CD4-positive, alpha-beta T cell treated with Interleukin-1 beta for 1 hour (primary cell): ENCODE measurements around the gene SF3B3.
A peak's percentile ranks its signal among the peaks of the same experiment; 100 is the strongest.
"Not testable (repeated sequence)": the region's sequence is repeated elsewhere in the genome, so short reads cannot be mapped to it uniquely, and the experiment has no call there.

Experiments used
- DNase-seq, 2 donors: peaks; one replicate each; pipeline ENCODE4 v3.0.0-alpha.2; 2020 to 2022

SF3B3 gene

GRCh38 chr16:70512456-70512855 lies 11.2 kb upstream of the SF3B3 start:
- no peak for DNase-seq

GRCh38 chr16:70520612-70521297 lies 2.9 kb upstream of the SF3B3 start:
- peak in 1 of 2 donors; percentile 43 for DNase-seq

GRCh38 chr16:70522216-70523075 lies 1.2 kb upstream of the SF3B3 start:
- peak in 1 of 2 donors; percentile 20 for DNase-seq

- peak; percentile 91 to 92 for DNase-seq
Measured at GRCh38 chr16:70523076-70523742, 407 bp upstream of the SF3B3 start, which contains the start of gene COG4. TSS of gene COG4 (minus strand) at chr16:70523554. CDS start at chr16:70523543, 11 bp downstream.

GRCh38 chr16:70524399-70524825 lies 796 bp downstream of the SF3B3 start:
- DNase-seq: peak; percentile 39 to 51

GRCh38 chr16:70526403-70526802 lies 2.8 kb downstream of the SF3B3 start:
- no peak for DNase-seq

- DNase-seq: no peak
Measured at GRCh38 chr16:70527315-70527996, 3.8 kb downstream of the SF3B3 start.

GRCh38 chr16:70529051-70529777 lies 5.6 kb downstream of the SF3B3 start:
- DNase-seq: peak in 1 of 2 donors; percentile 51

- not testable (repeated sequence) for DNase-seq
Measured at GRCh38 chr16:70529954-70530353, 6.3 kb downstream of the SF3B3 start.

- no peak for DNase-seq
Measured at GRCh38 chr16:70534971-70535370, 11.4 kb downstream of the SF3B3 start.

- DNase-seq: no peak
Measured at GRCh38 chr16:70540994-70541393, 17.4 kb downstream of the SF3B3 start.

GRCh38 chr16:70544548-70544947 lies 20.9 kb downstream of the SF3B3 start:
- DNase-seq: no peak

- DNase-seq: no peak
Measured at GRCh38 chr16:70548936-70549335, 25.3 kb downstream of the SF3B3 start.

- no peak for DNase-seq
Measured at GRCh38 chr16:70550082-70550481, 26.5 kb downstream of the SF3B3 start.

- DNase-seq: no peak
Measured at GRCh38 chr16:70551788-70552187, 28.2 kb downstream of the SF3B3 start.

GRCh38 chr16:70552675-70553074 lies 29.1 kb downstream of the SF3B3 start:
- DNase-seq: no peak

GRCh38 chr16:70553645-70554044 lies 30.0 kb downstream of the SF3B3 start:
- no peak for DNase-seq

- no peak for DNase-seq
Measured at GRCh38 chr16:70556063-70556462, 32.4 kb downstream of the SF3B3 start.

GRCh38 chr16:70561623-70562022 lies 38.0 kb downstream of the SF3B3 start:
- DNase-seq: no peak

- DNase-seq: no peak
Measured at GRCh38 chr16:70563636-70564035, 40.0 kb downstream of the SF3B3 start.

- no peak for DNase-seq
Measured at GRCh38 chr16:70565053-70565452, 41.4 kb downstream of the SF3B3 start.

- no peak for DNase-seq
Measured at GRCh38 chr16:70568601-70569237, 45.1 kb downstream of the SF3B3 start.
